Endothelial cell of umbilical vein (primary cell): ENCODE data around the gene CENPQ. TPM values are rescaled to one million over a fixed set of nuclear protein-coding genes. Genes with fewer than 3 reads are reported as not detected.
A peak's percentile ranks its signal among the peaks of the same experiment; 100 is the strongest.

Experiments used
- BruUV-seq: library from RNA; stranded (reverse); fragments of 400-500 nt; replicated peaks from 2 replicates; lab custom pipeline; 2021; lab: Mats Ljungman, UMichigan
- CTCF ChIA-PET: fragments of 300-600, 350-600 bp; sonication (Branson Sonifier 250); formaldehyde crosslinking; loops from one replicate; lab custom pipeline; 2021; ENCODE audit warnings: antibody characterized with exemption, inconsistent platforms; lab: Charles Lee
- POLR2A ChIA-PET: fragments of 300-600, 350-600 bp; sonication (Branson Sonifier 250); formaldehyde crosslinking; loops from one replicate; lab custom pipeline; 2021; ENCODE audit warnings: antibody characterized with exemption, inconsistent platforms; lab: Charles Lee
- DNase-seq: peaks from one replicate; pipeline ENCODE4 v3.0.0-alpha.2; 2011; ENCODE audit warnings: low read depth, low spot score
- FAIRE-seq: peaks from 2 replicates; lab custom pipeline; 2011; peaks lifted over from hg19 to GRCh38; lab: Jason Lieb, UNC
- H2AFZ ChIP-seq: 2 replicates; pipeline ENCODE4 v1.6.0; 2012; ENCODE audit warnings: low read depth, low read length, control low read depth, inconsistent platforms
- H3K27ac ChIP-seq: 2 replicates; pipeline ENCODE4 v1.5.1; 2011; ENCODE audit warnings: low read depth, mild to moderate bottlenecking, control low read depth, low read length, moderate library complexity; ENCODE audit not compliant: insufficient read depth
- H3K27me3 ChIP-seq, 2 experiments: 2 replicates each; pipeline versions ENCODE4 v1.6.0 to v1.6.1; 2011; ENCODE audit warnings: low read length in 2 of 2, mixed read lengths in 1 of 2; ENCODE audit not compliant: control insufficient read depth in 2 of 2, insufficient read depth in 2 of 2
- H3K36me3 ChIP-seq, 2 experiments: 2 replicates in 1 of 2; 3 replicates in 1 of 2; pipeline ENCODE4 v1.5.1; 2011; ENCODE audit warnings: low read length in 2 of 2, mild to moderate bottlenecking in 1 of 2, moderate library complexity in 1 of 2; ENCODE audit not compliant: control insufficient read depth in 2 of 2, insufficient read depth in 2 of 2; ENCODE audit errors: extremely low read depth in 1 of 2
- H3K4me1 ChIP-seq: 3 replicates; pipeline ENCODE4 v1.5.1; 2011; ENCODE audit warnings: mild to moderate bottlenecking, low read length; ENCODE audit not compliant: control insufficient read depth, insufficient read depth; ENCODE audit errors: extremely low read depth
- H3K4me2 ChIP-seq: 2 replicates; pipeline ENCODE4 v1.6.1; 2011; ENCODE audit warnings: low read length, control low read depth, mixed read lengths; ENCODE audit not compliant: insufficient read depth
- H3K4me3 ChIP-seq, 3 experiments: fragments of 200-600 bp in 1 of 3; sonication (generic), shearing (Covaris generic) in 1 of 3; replicated peaks in 1 of 3; 2 replicates each; pipeline ENCODE4 v1.5.1; 2011 to 2016; ENCODE audit warnings: control low read depth in 3 of 3, low read length in 3 of 3, mild to moderate bottlenecking in 2 of 3, inconsistent platforms in 1 of 3, low read depth in 1 of 3, moderate library complexity in 1 of 3; ENCODE audit not compliant: insufficient read depth in 1 of 3
- H3K79me2 ChIP-seq: 2 replicates; pipeline ENCODE4 v1.6.0; 2012; ENCODE audit warnings: low read length, inconsistent platforms; ENCODE audit not compliant: control insufficient read depth, insufficient read depth
- H3K9ac ChIP-seq: replicated peaks from 2 replicates; pipeline ENCODE3; 2011; ENCODE audit warnings: low read length, control low read depth; ENCODE audit not compliant: insufficient read depth; ENCODE audit errors: extremely low read depth
- H3K9me1 ChIP-seq: replicated peaks from 3 replicates; pipeline ENCODE4 v1.6.0; 2011; ENCODE audit warnings: mild to moderate bottlenecking, low read length; ENCODE audit not compliant: control insufficient read depth, insufficient read depth; ENCODE audit errors: extremely low read depth
- H3K9me3 ChIP-seq: replicated peaks from 2 replicates; pipeline ENCODE4 v1.5.1; 2012; ENCODE audit warnings: low read length, inconsistent platforms; ENCODE audit not compliant: control insufficient read depth, insufficient read depth
- H4K20me1 ChIP-seq: replicated peaks from 2 replicates; pipeline ENCODE3; 2011; ENCODE audit warnings: mild to moderate bottlenecking, low read length; ENCODE audit not compliant: control insufficient read depth, insufficient read depth; ENCODE audit errors: extremely low read depth
- CTCF ChIP-seq, 2 donors: IDR thresholded peaks; 1 replicate in 1 of 2; 2 replicates in 1 of 2; pipeline ENCODE4 v1.5.1; 2011; ENCODE audit warnings: low read length in 2 of 2, mild to moderate bottlenecking in 2 of 2, moderate library complexity in 2 of 2, control low read depth in 1 of 2, inconsistent platforms in 1 of 2, low read depth in 1 of 2; ENCODE audit not compliant: insufficient read depth in 1 of 2; ENCODE audit errors: extremely low read depth in 1 of 2
- GATA2 ChIP-seq: IDR thresholded peaks from 2 replicates; pipeline ENCODE4 v1.7.0; 2011; ENCODE audit warnings: low read depth, mild to moderate bottlenecking, moderate library complexity, mixed read lengths, low read length; ENCODE audit not compliant: insufficient read length, insufficient read depth
- POLR2AphosphoS5 ChIP-seq: IDR thresholded peaks from 2 replicates; pipeline ENCODE4 v1.6.1; 2012; ENCODE audit warnings: low read depth, mild to moderate bottlenecking, control low read depth, low read length, moderate library complexity; ENCODE audit not compliant: insufficient read depth
- dilution Hi-C: fragments of 300-500 bp; cut with MboI; formaldehyde crosslinking; loops from one replicate; pipeline ENCODE4 v1.15.0; 2019; ENCODE audit warnings: low sequenced_read_pairs; ENCODE audit not compliant: extremely low pct_ligation_motif_present
- intact Hi-C: fragments of 100-400 bp; cut with micrococcal nuclease; formaldehyde crosslinking; loops from one replicate; pipeline ENCODE4 v1.10.0; 2022
- polyA plus RNA-seq, 4 experiments: library from polyadenylated mRNA; depleted of rRNA in 3 of 4; stranded (reverse) in 3 of 4; unstranded in 1 of 4; fragments of >200 nt; gene quantifications; 2 replicates each; pipeline versions ENCODE4 v1.2.1 to v1.2.3, GENCODE V29; 2011 to 2012; ENCODE audit warnings: missing spikeins in 1 of 4
- total RNA-seq: library from RNA; stranded (reverse); gene quantifications from 2 replicates; pipeline ENCODE4 v1.2.3, GENCODE V29; 2021

CENPQ gene
- total and polyA plus RNA-seq, 2 donors (not counting 3 experiments of a cell fraction or from before 2014, with no cell fraction given): 3.3 to 8.0 TPM

DNA sequence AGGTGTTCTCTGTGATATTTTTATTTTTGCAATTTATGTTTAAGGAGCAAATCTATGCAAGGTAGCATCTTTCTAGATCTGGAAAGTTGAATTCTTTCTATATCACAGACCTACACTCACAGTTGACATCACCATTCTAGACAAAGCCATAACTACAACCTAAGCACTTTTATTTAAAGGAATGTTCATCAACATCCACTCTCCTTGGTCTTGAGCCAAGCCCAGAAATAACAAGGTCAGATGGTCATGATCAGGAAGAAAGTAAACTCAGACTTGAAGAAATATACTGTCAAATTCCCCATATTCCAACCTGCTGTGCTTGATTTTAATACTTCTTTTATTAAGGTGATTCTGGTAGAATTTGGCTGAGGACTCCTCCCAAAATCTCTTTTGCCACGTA, 32.3 kb upstream of the CENPQ start:
- Histone ChIP-seq H3K9me3 (no peaks in the 10 kb centered on the region), H3K4me3 (no peak overlapping the region), H3K9ac (no peak overlapping the region), H3K4me1 (peaks cover 2% of the 10 kb centered on the region), H3K27ac (no peak overlapping the region), H3K9me1 (no peaks in the 10 kb centered on the region), H3K36me3 (peaks cover 3 to 5% of the 10 kb centered on the region in 2 experiments), H3K27me3 (no peaks in the 10 kb centered on the region), H2AFZ (no peak overlapping the region), H3K4me2 (no peak overlapping the region), H4K20me1 (no peaks in the 10 kb centered on the region), H3K79me2 (no peaks in the 10 kb centered on the region)
- intact Hi-C loops (no loop called here), dilution Hi-C loops (no loop called here)
- FAIRE-seq: no peak
- TF ChIP-seq POLR2AphosphoS5: no peak
- peak; percentile 74 for DNase-seq
- ChIA-PET CTCF (no interaction called here), POLR2A (no interaction called here)
- BruUV-seq: no TSS peak

DNA sequence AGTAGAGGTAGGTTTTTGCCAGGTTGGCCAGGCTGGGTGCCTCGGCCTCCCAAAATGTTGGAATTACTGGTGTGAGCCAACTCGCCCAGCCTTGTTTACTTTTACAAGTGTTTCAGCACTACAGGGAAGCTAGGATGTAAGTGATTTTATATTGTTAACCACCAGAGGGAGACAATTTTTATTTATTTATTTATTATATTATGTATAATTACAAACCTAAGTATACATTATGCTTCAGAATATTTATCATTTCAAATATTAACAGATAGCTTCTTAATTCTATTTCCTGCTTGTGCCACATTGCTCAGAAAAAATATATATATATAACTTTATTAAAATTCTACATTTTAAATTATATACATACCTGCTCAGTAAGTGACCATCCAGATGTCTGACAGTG, 9.9 kb upstream of the CENPQ start:
- TF ChIP-seq GATA2 (no peak), CTCF (IDR thresholded peaks at IDR 0.05; ENCODE audit: extremely low read depth in 1 of 2, insufficient read depth in 1 of 2, low read depth in 1 of 2, low read length in 2 of 2) (peak in 1 of 2 donors; percentile 12)
- CTCF ChIA-PET: interaction anchor here (0.7 to 2.1 kb wide), 16 partner anchors 9 to 1665 kb away, joined by 3 to 15 read pairs (median 4); no protein-coding TSS in a partner anchor
- Histone ChIP-seq H3K9ac (no peak overlapping the region), H3K27ac (no peak overlapping the region), H3K9me1 (no peaks in the 10 kb centered on the region), H3K27me3 (no peaks in the 10 kb centered on the region), H3K4me3 (no peak overlapping the region), H3K9me3 (no peaks in the 10 kb centered on the region), H2AFZ (no peak overlapping the region), H4K20me1 (no peaks in the 10 kb centered on the region), H3K36me3 (peaks cover 2 to 6% of the 10 kb centered on the region in 2 experiments), H3K4me1 (no peaks in the 10 kb centered on the region), H3K4me2 (no peak overlapping the region), H3K79me2 (no peaks in the 10 kb centered on the region)
- dilution Hi-C loops (no loop called here), intact Hi-C loops (loop anchor here (1.0 to 2.0 kb wide), 2 partner anchors 154 to 396 kb away; no protein-coding TSS in a partner anchor)
- DNase-seq (peak; percentile 8), FAIRE-seq (no peak)
- POLR2A ChIA-PET: no interaction called here
- no TSS peak for BruUV-seq
